HG02884 (cell line): ENCODE measurements around the gene CTTN.

ENCODE experiments used
- ATAC-seq: cut with Tn5 transposase; IDR thresholded peaks from one replicate; pipeline ENCODE4 v1.9.1; 2021; ENCODE audit warnings: mild to moderate bottlenecking, moderate library complexity; ENCODE audit not compliant: unreplicated experiment

The CTTN gene

GRCh38 chr11:70471254-70471653 is 72.9 kb downstream of the CTTN start:
- no peak for ATAC-seq

GRCh38 chr11:70472240-70472639 is 73.9 kb downstream of the CTTN start:
- ATAC-seq, result no peak

DNA sequence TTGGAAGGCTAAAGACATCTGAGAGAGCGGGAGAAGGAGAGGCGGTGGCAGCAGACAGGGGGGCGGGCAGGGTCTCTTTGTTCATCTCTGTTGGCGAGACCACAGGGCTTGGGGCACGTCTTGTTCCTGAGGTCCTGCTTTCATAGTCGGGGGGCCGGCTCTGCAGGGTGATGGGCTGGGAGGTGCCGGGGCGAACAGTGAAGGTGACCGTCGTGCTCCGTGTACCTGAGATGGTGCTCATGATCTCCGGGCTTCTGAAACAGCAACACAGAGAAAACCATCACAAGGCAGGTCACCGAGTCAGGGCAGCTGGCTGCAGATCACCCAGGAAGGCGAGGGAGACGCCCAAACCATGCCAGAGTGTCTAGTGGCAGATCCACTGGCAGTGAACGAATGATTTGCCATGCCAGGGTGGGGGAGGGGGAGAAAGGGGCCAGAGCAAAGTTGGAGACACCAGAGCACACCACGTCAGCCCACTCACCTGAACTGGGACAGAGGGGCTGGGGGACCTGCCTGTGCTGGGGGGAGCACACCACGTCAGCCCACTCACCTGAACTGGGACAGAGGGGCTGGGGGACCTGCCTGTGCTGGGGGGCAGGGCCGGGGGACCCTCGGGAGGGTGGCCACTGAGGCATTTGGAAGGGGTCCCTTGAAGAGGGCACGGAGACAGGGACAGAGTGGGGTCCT is 75.0 kb downstream of the CTTN start:
- no peak for ATAC-seq

DNA sequence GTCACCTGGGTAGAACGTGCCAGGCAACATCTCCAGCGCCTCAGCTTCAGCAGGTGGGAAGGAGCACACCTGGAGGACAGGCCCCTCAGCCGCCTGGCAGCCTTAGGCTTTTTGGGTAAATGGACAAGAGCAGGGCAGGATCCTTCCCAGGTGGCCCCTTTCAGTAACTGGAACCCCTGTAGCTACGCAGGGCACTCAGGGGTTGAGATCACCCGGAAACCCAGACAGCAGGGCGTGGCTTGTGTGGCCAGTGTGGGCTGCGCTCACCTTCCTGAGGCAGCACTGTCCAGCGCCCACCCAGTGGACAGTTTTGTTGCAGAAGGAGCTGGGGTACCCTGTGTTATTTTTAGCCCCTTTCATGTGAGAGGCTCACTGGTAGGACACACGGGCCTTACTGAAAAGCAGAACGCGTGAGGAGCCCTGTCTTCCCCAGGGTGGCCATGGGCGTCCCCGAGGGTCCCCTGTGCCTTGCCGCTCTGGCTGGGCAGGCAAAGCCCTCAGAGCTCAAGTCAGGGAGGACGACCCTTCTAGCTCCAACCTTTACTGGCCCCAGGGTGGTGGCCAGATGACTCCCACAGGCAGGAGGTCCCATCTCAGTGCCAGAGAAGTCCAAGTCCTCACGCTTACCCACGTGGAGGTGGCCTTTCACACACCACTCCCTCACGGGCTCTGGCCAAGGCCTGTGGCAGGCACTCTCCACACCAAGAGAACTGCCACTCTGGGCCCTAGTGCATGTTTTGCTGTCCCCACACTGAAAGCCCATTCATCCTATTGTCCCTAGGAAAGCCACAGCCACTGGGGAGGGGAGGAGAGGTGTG is 75.8 kb downstream of the CTTN start:
- ATAC-seq, result no peak

GRCh38 chr11:70474710-70475109 is 76.4 kb downstream of the CTTN start:
- ATAC-seq, result no peak

- no peak for ATAC-seq
Observed at GRCh38 chr11:70476669-70477068, 78.3 kb downstream of the CTTN start.

DNA sequence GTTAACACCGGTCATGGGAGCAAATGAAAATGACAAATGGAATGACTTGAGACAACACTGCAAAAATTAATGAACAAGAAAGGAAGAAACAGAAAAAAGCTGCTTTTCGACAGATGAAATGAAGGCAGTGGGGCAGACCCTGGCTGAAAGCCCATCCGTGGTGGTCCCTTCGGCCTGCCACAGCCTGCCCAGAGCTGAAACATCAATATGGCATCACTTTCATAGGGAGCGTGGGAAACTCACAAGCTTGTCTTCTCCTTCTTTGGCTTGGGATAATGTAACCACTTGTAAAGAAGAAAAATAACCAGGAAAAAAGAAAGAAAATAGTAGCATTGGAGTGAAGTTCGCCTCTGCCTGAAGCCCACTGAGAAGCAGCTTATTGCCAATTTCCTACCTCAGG is 78.8 kb downstream of the CTTN start:
- no peak for ATAC-seq

- ATAC-seq, result no peak
Observed at GRCh38 chr11:70477609-70478008, 79.3 kb downstream of the CTTN start.

DNA sequence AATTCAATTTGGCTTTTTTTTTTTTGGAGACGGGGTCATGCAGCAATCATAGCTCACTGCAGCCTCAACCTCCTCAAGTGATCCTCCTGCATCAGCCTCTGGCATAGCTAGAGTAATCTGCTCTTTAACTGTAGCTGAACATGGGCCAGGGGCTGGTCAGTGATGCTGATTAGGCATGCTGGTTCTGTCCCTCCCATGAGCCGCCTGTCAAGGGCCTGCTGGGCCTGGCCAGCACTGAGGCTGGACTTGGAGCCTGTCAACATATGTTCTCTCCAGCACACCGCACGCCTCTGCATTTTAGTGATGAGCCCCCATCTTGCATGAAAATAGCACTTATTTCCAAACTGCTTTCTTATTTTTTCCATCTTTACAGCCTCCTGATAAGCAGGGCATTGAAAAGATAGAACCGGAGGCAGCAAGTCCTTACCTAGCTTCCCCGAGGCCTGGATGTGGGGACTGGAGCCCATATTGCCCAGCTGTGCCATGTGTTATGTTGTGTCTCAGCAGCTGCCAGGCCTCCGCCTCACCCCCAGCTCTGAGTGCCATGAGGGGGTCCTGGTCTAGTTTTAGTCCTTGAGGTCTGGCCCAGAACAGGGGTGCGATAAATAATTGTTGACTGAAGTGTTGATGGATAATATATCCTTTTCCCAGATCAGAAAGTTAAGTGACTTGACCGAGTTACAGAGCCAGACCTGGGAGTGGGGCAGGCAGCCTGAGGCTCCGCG is 80.0 kb downstream of the CTTN start:
- ATAC-seq, result no peak

DNA sequence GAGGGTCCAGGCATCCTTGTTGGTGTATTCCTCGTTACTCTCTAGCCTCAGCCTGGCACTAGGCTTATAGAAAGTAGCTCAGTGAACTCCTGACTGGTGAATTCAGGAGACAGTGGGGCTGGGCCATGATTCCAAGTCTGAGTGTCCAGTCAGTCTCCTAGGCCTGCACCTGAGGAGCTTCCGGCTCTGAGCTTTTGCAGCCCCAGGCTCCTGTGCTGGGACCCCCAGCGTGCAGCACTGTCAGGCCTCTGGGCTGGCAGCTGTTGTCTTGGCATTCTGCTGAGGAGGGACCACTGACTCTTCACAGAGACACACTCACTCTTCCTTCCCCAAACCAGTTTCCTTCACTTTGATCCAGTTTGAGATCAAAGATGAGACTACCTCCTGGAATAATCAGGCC is 82.4 kb downstream of the CTTN start:
- ATAC-seq, result no peak

DNA sequence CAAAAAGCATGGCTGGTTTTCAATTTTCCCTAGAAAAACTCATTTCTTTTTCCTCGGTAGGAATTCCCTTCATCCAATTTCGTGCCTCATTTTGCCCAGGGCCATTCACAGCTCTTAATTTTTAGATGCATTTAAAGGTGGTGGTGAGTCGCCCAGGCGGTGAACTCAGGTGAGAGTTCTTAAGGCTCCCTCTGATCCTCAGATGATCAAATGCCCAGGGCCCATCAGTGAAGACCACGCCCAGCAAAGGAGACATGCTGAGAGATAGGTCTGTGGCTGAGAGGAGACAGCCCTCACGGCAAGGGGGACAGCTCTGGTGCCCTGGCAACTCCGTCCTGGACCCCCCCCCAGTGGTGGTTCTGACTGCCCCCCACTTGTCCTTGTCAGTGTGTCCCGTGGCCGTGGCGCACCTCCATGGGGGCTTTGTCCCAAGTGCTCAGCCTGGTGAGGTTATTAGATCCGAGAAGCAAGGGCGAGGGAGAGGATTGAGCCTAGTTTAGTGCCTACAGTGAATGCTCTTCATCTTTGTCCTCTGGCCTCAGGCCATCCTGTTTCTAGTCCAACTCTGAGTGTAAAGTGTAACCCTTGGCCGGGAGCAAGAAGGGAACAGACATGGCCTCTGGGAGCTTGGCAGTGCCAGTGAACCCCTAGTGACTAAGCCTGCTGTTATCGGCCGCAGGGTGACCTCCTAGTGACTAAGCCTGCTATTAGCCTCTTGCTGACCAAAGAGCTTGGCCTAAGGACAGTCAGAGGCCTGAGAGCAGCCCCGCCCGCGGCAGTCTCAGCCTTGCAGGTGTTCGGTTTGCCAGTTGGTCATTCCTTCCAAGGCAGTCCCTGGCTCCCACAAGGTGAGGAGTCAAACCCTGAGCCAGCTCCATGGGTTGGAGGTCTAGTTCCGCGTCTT is 83.5 kb downstream of the CTTN start:
- ATAC-seq, result no peak

DNA sequence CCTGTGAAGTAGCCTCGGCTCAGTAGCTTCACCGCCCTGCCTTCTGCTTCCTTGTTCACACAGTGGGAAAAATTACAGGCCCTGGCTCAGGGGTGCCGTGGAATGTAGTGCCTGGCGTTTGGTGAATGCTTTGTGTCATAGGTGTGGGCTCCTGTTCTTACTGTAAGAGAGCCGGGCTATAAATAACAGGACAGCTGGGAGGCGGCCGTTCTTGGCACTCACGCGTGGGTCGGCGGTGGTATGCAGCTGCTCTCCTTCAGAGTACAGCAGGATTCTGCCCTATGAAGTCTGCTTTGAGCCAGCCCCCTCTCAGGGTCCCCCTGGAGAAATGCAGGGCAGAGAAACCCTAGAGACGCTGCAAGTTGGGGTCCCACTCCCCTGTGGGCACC is 84.2 kb downstream of the CTTN start:
- ATAC-seq, result no peak

DNA sequence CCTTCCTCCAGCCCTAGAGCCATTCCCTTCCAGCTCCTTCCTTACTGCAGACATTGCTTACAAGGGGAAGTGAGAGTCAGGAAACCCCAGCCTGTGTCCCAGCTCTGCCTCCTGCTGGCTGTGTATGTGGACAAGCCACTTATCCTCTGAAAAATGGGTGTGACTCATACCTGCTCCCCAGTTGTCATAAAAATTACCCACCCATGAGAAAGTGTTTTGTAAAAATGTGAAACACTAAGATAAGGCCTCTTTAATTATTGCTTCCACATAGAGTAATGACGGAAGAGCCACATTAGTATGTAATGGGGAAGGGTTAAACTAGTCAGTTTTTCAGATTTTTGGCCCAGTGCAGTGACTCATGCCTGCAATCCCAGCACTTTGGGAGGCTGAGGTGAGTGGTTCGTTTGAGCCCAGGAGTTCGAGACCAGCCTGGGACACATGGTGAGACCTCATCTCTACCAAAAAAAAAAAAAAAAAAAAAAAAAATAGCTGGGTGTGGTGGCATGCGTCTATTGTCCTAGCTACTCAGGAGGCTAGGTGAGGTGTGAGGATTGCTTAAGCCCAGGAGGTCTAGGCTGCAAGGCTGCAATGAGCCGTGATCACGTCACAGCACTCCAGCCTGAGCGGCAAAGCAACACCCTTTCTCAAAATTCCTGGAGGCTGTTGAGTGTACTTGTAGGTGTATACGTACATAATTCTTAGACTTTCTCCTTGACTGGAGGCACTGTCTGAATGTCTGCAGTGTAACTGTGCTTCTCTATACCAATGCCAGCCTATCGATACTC is 84.9 kb downstream of the CTTN start:
- ATAC-seq, result no peak

DNA sequence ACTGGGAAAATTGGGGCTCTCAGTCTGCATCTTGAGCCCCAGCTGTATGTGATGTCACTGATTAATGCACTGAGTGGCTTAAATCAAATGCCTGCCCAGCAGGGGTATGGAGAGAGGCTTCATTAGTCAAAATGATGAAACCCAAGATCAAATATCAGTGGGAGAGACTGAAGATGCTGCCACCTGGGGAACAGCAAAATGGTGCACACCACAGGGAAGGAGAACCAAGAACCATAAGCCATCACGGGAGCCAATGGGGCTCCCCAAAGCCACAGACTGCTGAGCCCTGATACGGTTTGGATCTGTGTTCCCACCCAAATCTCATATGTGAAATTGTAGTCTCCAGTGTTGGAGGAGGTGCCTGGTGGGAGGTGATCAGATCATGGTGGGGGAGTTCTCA is 85.6 kb downstream of the CTTN start:
- ATAC-seq, result no peak

- ATAC-seq, result no peak
Observed at GRCh38 chr11:70485326-70486025, 87.1 kb downstream of the CTTN start.

- ATAC-seq, result no peak
Observed at GRCh38 chr11:70486026-70486415, 87.7 kb downstream of the CTTN start.
